ENCODE results near the gene IQCB1. TPM values are rescaled to one million over a fixed set of nuclear protein-coding genes. Genes with fewer than 3 reads are reported as not detected.
"Not testable (repeated sequence)": the region's sequence is repeated elsewhere in the genome, so short reads cannot be mapped to it uniquely, and the experiment has no call there.

Gene IQCB1
- total RNA-seq, 2 donors from 2014 or later = 12.5 to 30.9 TPM

DNA sequence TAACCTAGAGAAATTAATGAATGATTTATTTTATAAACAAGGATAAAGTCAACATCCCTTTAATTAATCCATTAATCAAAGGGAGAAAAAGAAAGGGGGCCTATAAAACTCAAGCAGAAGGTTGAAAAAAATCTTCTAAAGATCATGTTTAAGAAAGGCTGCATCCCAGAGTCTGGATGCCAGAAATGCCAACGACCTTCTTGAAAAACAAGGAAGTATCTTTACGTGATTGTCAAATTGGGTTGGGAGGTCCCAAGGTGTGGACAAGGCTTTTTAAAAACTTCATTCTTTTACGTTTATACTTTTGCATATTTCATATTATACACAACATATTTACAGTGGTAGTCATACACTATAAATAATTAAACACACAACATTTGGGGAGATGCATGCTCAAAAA, 86.9 kb downstream of the IQCB1 start:
- H3K9me3 ChIP-seq = no peaks in the 10 kb centered on the region
- intact Hi-C loops (cut with DNase I) = no loop called here
- H3K36me3 ChIP-seq (replicated peaks in 1 of 2; ENCODE audit: insufficient read depth in 1 of 2, low read depth in 2 of 2) = no peaks in the 10 kb centered on the region
- 5 to 10% methylated on average over 3 of the region's 3 CpGs for WGBS, 2 donors
- no peak for ATAC-seq
- peaks cover 27% of the 10 kb centered on the region for H3K4me1 ChIP-seq
- no peak for TF ChIP-seq POLR2A (IDR thresholded peaks at IDR 0.05)
- TF ChIP-seq, protein P1, sequence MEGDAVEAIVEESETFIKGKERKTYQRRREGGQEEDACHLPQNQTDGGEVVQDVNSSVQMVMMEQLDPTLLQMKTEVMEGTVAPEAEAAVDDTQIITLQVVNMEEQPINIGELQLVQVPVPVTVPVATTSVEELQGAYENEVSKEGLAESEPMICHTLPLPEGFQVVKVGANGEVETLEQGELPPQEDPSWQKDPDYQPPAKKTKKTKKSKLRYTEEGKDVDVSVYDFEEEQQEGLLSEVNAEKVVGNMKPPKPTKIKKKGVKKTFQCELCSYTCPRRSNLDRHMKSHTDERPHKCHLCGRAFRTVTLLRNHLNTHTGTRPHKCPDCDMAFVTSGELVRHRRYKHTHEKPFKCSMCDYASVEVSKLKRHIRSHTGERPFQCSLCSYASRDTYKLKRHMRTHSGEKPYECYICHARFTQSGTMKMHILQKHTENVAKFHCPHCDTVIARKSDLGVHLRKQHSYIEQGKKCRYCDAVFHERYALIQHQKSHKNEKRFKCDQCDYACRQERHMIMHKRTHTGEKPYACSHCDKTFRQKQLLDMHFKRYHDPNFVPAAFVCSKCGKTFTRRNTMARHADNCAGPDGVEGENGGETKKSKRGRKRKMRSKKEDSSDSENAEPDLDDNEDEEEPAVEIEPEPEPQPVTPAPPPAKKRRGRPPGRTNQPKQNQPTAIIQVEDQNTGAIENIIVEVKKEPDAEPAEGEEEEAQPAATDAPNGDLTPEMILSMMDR (IDR thresholded peaks at IDR 0.05) = no peak
- no peak for DNase-seq
- no peaks in the 10 kb centered on the region for H3K27me3 ChIP-seq
- peak overlapping the region in 1 of 2 donors; percentile 32 for H3K4me3 ChIP-seq
- H3K27ac ChIP-seq = peak overlapping the region in 2 of 4 donors; percentile 96 to 98

DNA sequence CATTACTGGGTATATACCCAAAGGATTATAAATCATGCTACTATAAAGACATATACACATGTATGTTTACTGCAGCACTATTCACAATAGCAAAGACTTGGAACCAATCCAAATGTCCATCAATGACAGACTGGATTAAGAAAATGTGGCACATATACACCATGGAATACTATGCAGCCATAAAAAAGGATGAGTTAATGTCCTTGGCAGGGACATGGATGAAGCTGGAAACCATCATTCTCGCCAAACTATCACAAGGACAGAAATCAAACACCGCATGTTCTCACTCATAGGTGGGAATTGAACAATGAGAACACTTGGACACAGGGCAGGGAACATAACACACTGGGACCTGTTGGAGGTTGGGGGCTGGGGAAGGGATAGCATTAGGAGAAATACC, 91.8 kb downstream of the IQCB1 start:
- H3K9me3 ChIP-seq; H3K4me3 ChIP-seq; DNase-seq; H3K36me3 ChIP-seq (replicated peaks in 1 of 2; ENCODE audit: insufficient read depth in 1 of 2, low read depth in 2 of 2); H3K27ac ChIP-seq; ATAC-seq; intact Hi-C loops (cut with DNase I); H3K27me3 ChIP-seq: not testable (repeated sequence)
- peaks cover 25% of the 10 kb centered on the region for H3K4me1 ChIP-seq
- WGBS, 2 donors = 100% methylated on average over 2 of the region's 2 CpGs

DNA sequence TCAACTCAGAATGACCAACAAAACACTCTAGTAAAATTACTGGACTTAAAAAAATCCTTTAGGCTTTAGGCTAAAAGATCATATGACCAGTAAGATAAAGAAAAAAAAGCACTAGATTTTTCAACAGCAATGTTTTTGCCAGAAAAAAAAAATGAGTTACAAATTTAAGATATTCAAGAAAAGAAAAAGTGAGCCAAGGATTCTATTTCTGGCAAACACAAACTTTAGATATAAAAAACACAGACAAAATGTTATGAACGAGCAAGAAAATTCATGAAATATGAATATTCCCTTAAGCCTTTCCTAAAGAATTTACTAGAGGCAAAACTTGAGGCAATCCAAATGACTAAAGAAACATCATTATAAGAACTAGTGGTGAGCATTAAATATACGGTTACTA, 94.0 kb downstream of the IQCB1 start:
- intact Hi-C loops (cut with DNase I) = no loop called here
- 67 to 83% methylated on average over 2 of the region's 2 CpGs for WGBS, 2 donors
- no peak for ATAC-seq

DNA sequence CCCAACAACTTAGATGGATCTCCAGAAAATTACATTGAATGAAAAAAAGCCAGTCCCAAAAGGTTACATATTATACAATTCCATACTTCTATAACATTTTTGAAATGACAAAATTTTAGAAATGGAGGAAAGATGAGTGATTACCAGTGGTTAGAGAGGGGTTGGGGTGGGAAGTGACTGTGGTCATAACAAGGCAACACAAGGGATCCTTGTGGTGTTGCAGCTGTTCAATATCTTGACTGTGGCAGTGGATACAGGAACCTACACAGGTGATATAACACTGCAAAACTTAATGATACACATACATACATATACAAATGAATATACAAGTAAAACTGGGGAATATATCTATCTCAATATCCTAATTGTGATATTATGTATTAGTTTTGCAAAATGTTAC, 95.0 kb downstream of the IQCB1 start:
- no peaks in the 10 kb centered on the region for H3K36me3 ChIP-seq (replicated peaks in 1 of 2; ENCODE audit: insufficient read depth in 1 of 2, low read depth in 2 of 2)
- peaks cover 12% of the 10 kb centered on the region for H3K4me1 ChIP-seq
- no peaks in the 10 kb centered on the region for H3K27me3 ChIP-seq
- TF ChIP-seq POLR2A (IDR thresholded peaks at IDR 0.05) = no peak
- TF ChIP-seq, protein P1 (IDR thresholded peaks at IDR 0.05) = no peak
- H3K27ac ChIP-seq = no peak overlapping the region
- intact Hi-C loops (cut with DNase I) = no loop called here
- DNase-seq (no peak), ATAC-seq (no peak)
- no peak overlapping the region for H3K4me3 ChIP-seq
- H3K9me3 ChIP-seq = no peaks in the 10 kb centered on the region

More for the DNA sequence above, 94.0 kb downstream of the IQCB1 start:
- Histone ChIP-seq H3K27me3 (no peaks in the 10 kb centered on the region), H3K9me3 (no peaks in the 10 kb centered on the region), H3K36me3 (replicated peaks in 1 of 2; ENCODE audit: insufficient read depth in 1 of 2, low read depth in 2 of 2) (no peaks in the 10 kb centered on the region), H3K4me1 (peaks cover 13% of the 10 kb centered on the region), H3K4me3 (no peak overlapping the region), H3K27ac (no peak overlapping the region)
- no peak for TF ChIP-seq POLR2A (IDR thresholded peaks at IDR 0.05)
- TF ChIP-seq, protein P1 (IDR thresholded peaks at IDR 0.05) = no peak
- DNase-seq = no peak

DNA sequence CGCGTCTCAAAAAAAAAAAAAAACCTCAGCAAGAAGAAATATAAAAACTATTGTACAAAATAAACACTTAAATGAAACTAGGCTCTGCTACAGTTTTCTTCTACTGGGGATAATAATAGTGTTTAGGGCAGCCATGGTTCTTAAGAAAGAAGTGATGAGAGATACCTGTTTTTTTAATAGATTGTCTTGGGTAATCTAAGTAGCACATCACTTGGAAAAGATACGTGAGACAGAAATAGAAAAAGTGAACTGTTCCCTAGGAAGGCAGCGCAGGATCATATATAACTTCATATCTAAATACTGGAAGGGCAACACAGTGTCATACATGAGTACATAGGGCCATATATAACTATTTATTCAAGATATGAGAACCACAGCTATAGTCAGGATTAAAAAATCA, 97.2 kb downstream of the IQCB1 start:
- no peaks in the 10 kb centered on the region for H3K9me3 ChIP-seq
- H3K4me3 ChIP-seq = no peak overlapping the region
- TF ChIP-seq, protein P1 (IDR thresholded peaks at IDR 0.05) = no peak
- TF ChIP-seq POLR2A (IDR thresholded peaks at IDR 0.05) = no peak
- H3K27ac ChIP-seq = no peak overlapping the region
- H3K36me3 ChIP-seq (replicated peaks in 1 of 2; ENCODE audit: insufficient read depth in 1 of 2, low read depth in 2 of 2) = no peaks in the 10 kb centered on the region
- H3K27me3 ChIP-seq = no peaks in the 10 kb centered on the region
- intact Hi-C loops (cut with DNase I) = no loop called here
- DNase-seq (no peak), ATAC-seq (no peak)
- 96% methylated on average over 4 of the region's 4 CpGs for WGBS, 2 donors
- H3K4me1 ChIP-seq = peaks cover 13% of the 10 kb centered on the region
